Esophagus muscularis mucosa (tissue), 4 donors: ENCODE results near the gene PIM2. TPM values are rescaled to one million over a fixed set of nuclear protein-coding genes. Genes with fewer than 3 reads are reported as not detected.

ENCODE experiments used
- DNase-seq: peaks from one replicate; pipeline ENCODE4 v3.0.0-alpha.2; 2017; ENCODE audit errors: extremely low spot score
- H3K27ac ChIP-seq, 4 donors: fragments of 200-600 bp; sonication (generic); replicated peaks in 1 of 4; 1 replicate in 3 of 4; 2 replicates in 1 of 4; pipeline ENCODE4 v1.5.1; 2016 to 2019; ENCODE audit warnings: mild to moderate bottlenecking in 1 of 4
- H3K27me3 ChIP-seq, 4 donors: fragments of 200-600 bp; sonication (generic); one replicate each; pipeline versions ENCODE4 v1.5.1 to v1.6.0; 2016 to 2019
- H3K36me3 ChIP-seq, 4 donors: fragments of 200-600 bp; sonication (generic); one replicate each; pipeline ENCODE4 v1.5.1; 2016 to 2019
- H3K4me1 ChIP-seq, 4 donors: fragments of 200-600 bp; sonication (generic); one replicate each; pipeline ENCODE4 v1.5.1; 2016 to 2019
- H3K4me3 ChIP-seq, 4 donors: fragments of 200-600 bp; sonication (generic); 1 replicate in 2 of 4; 2 replicates in 2 of 4; pipeline ENCODE4 v1.5.1; 2016 to 2019; ENCODE audit warnings: mild to moderate bottlenecking in 4 of 4, moderate library complexity in 1 of 4
- H3K9me3 ChIP-seq, 4 donors: fragments of 200-600 bp; sonication (generic); 1 replicate in 3 of 4; 2 replicates in 1 of 4; pipeline ENCODE4 v1.5.1; 2016 to 2019
- CTCF ChIP-seq, 3 experiments: fragments of 200-600 bp in 2 of 3; fragments of 450-650 bp in 1 of 3; sonication (generic) in 2 of 3; IDR thresholded peaks; one replicate each; pipeline ENCODE4 v1.5.1; 2017 to 2019; ENCODE audit warnings: antibody characterized with exemption in 3 of 3, mild to moderate bottlenecking in 2 of 3, moderate library complexity in 1 of 3
- EP300 ChIP-seq: sonication (generic); formaldehyde crosslinking; IDR thresholded peaks from one replicate; pipeline ENCODE4 v1.6.1; 2017; ENCODE audit warnings: antibody characterized with exemption
- POLR2A ChIP-seq: fragments of 450-650 bp; IDR thresholded peaks from one replicate; pipeline ENCODE4 v1.6.1; 2017; ENCODE audit warnings: antibody characterized with exemption, moderate library complexity, mild to moderate bottlenecking, low read depth
- POLR2AphosphoS5 ChIP-seq, 2 donors: sonication (generic); formaldehyde crosslinking; IDR thresholded peaks; one replicate each; pipeline ENCODE4 v1.6.1; 2017; ENCODE audit warnings: antibody characterized with exemption in 2 of 2
- WGBS: methylation state at CpG from one replicate; pipeline ENCODE4 v1.1.5; 2018; 5-methylcytosine and 5-hydroxymethylcytosine counted together
- intact Hi-C: fragments of 100-400 bp; cut with DNase I; formaldehyde crosslinking; loops from one replicate; pipeline ENCODE4 v1.15.1; 2023
- total RNA-seq, 4 donors: library from RNA; depleted of rRNA; stranded (reverse); fragments of >200 nt; gene quantifications; one replicate each; pipeline versions ENCODE4 v1.1.0 to v1.2.1, GENCODE V29; 2016

Gene PIM2
- total RNA-seq, 4 donors from 2014 or later: 3.3 to 11.4 (median 7.3) TPM

- no peak for DNase-seq
- WGBS: 76% methylated on average over 2 of the region's 2 CpGs
- intact Hi-C loops: no loop called here
These were observed 21.7 kb upstream of the PIM2 start for GRCh38 chrX:48940404-48940955.

GRCh38 chrX:48939524-48940228, 20.9 kb upstream of the PIM2 start:
- Histone ChIP-seq H3K4me3 (no peak overlapping the region), H3K36me3 (peaks cover 0 to 31% (median 14%) of the 10 kb centered on the region in 4 donors), H3K9me3 (no peaks in the 10 kb centered on the region), H3K27me3 (no peaks in the 10 kb centered on the region), H3K4me1 (peaks cover 11 to 24% (median 16%) of the 10 kb centered on the region in 4 donors), H3K27ac (no peak overlapping the region)
- TF ChIP-seq EP300 (no peak), CTCF (IDR thresholded peaks at IDR 0.05) (no peak), POLR2A (no peak), POLR2AphosphoS5 (IDR thresholded peaks at IDR 0.05) (no peak)
- intact Hi-C loops: no loop called here
- no peak for DNase-seq
- WGBS: 67% methylated on average over 3 of the region's 3 CpGs

More at GRCh38 chrX:48940404-48940955, 21.7 kb upstream of the PIM2 start:
- Histone ChIP-seq H3K27ac (no peak overlapping the region), H3K4me3 (no peak overlapping the region), H3K36me3 (peaks cover 0 to 23% (median 11%) of the 10 kb centered on the region in 4 donors), H3K4me1 (peaks cover 11 to 25% (median 17%) of the 10 kb centered on the region in 4 donors), H3K27me3 (no peaks in the 10 kb centered on the region), H3K9me3 (no peaks in the 10 kb centered on the region)
- no peak for TF ChIP-seq EP300
- no peak for TF ChIP-seq POLR2A
- TF ChIP-seq POLR2AphosphoS5 (IDR thresholded peaks at IDR 0.05): no peak

GRCh38 chrX:48938721-48939425, 20.0 kb upstream of the PIM2 start:
- Histone ChIP-seq H3K27ac (no peak overlapping the region), H3K27me3 (no peaks in the 10 kb centered on the region), H3K36me3 (peaks cover 0 to 39% (median 22%) of the 10 kb centered on the region in 4 donors), H3K4me3 (no peak overlapping the region), H3K4me1 (peaks cover 11 to 24% (median 16%) of the 10 kb centered on the region in 4 donors), H3K9me3 (no peaks in the 10 kb centered on the region)
- WGBS: 83% methylated on average over 1 of the region's 1 CpG
- TF ChIP-seq CTCF (IDR thresholded peaks at IDR 0.05) (no peak), EP300 (no peak), POLR2AphosphoS5 (IDR thresholded peaks at IDR 0.05) (no peak), POLR2A (no peak)
- DNase-seq: no peak
- intact Hi-C loops: no loop called here

- TF ChIP-seq POLR2A (no peak), POLR2AphosphoS5 (IDR thresholded peaks at IDR 0.05) (peak in 1 of 2 donors; percentile 16), CTCF (IDR thresholded peaks at IDR 0.05) (no peak), EP300 (no peak)
- Histone ChIP-seq H3K27me3 (no peaks in the 10 kb centered on the region), H3K9me3 (no peaks in the 10 kb centered on the region), H3K4me1 (peaks cover 11 to 24% (median 16%) of the 10 kb centered on the region in 4 donors), H3K27ac (peak overlapping the region in 1 of 4 donors; percentile 54), H3K36me3 (peaks cover 0 to 47% (median 25%) of the 10 kb centered on the region in 4 donors), H3K4me3 (no peak overlapping the region)
- intact Hi-C loops: no loop called here
- 40% methylated on average over 7 of the region's 9 CpGs for WGBS
- no peak for DNase-seq
These were observed 18.5 kb upstream of the PIM2 start for GRCh38 chrX:48937054-48937907.
